Tibial nerve (tissue), 4 donors: ENCODE data around the gene SECISBP2.

ENCODE experiments used
- EP300 ChIP-seq, 2 donors: sonication (generic); formaldehyde crosslinking; IDR thresholded peaks; one replicate each; pipeline ENCODE4 v1.6.1; 2017; ENCODE audit warnings: antibody characterized with exemption in 2 of 2, mild to moderate bottlenecking in 1 of 2
- POLR2A ChIP-seq, 2 donors: fragments of 450-650 bp; IDR thresholded peaks; one replicate each; pipeline ENCODE4 v1.6.1; 2017; ENCODE audit warnings: antibody characterized with exemption in 2 of 2, mild to moderate bottlenecking in 2 of 2, moderate library complexity in 2 of 2
- TF ChIP-seq, protein P1 (sequence below), 5 experiments: fragments of 200-600 bp in 3 of 5; fragments of 450-650 bp in 2 of 5; sonication (generic) in 3 of 5; IDR thresholded peaks; one replicate each; pipeline ENCODE4 v1.5.1; 2016 to 2019; ENCODE audit warnings: antibody characterized with exemption in 5 of 5, mild to moderate bottlenecking in 3 of 5, moderate library complexity in 2 of 5

- TF ChIP-seq, protein P1, sequence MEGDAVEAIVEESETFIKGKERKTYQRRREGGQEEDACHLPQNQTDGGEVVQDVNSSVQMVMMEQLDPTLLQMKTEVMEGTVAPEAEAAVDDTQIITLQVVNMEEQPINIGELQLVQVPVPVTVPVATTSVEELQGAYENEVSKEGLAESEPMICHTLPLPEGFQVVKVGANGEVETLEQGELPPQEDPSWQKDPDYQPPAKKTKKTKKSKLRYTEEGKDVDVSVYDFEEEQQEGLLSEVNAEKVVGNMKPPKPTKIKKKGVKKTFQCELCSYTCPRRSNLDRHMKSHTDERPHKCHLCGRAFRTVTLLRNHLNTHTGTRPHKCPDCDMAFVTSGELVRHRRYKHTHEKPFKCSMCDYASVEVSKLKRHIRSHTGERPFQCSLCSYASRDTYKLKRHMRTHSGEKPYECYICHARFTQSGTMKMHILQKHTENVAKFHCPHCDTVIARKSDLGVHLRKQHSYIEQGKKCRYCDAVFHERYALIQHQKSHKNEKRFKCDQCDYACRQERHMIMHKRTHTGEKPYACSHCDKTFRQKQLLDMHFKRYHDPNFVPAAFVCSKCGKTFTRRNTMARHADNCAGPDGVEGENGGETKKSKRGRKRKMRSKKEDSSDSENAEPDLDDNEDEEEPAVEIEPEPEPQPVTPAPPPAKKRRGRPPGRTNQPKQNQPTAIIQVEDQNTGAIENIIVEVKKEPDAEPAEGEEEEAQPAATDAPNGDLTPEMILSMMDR (IDR thresholded peaks at IDR 0.05) = no peak
- no peak for TF ChIP-seq POLR2A (IDR thresholded peaks at IDR 0.05)
- no peak for TF ChIP-seq EP300 (IDR thresholded peaks at IDR 0.05)
Measured at GRCh38 chr9:89376286-89376685, 58.0 kb downstream of the SECISBP2 start.
